Measurements from ENCODE around the gene FGFBP1.

FGFBP1 gene

GRCh38 chr4:15898902-15899301 lies 39.6 kb downstream of the FGFBP1 start:
- no peak overlapping the region for H3K27ac ChIP-seq
- TF ChIP-seq CTCF (conservative IDR thresholded peaks at IDR 0.05) = no peak

- H3K27ac ChIP-seq = no peak overlapping the region
Measured at GRCh38 chr4:15897577-15897976, 41.0 kb downstream of the FGFBP1 start.

GRCh38 chr4:15894921-15895916 lies 43.3 kb downstream of the FGFBP1 start:
- no peak for TF ChIP-seq CTCF (conservative IDR thresholded peaks at IDR 0.05)

More at GRCh38 chr4:15897577-15897976, 41.0 kb downstream of the FGFBP1 start:
- no peak for TF ChIP-seq CTCF (conservative IDR thresholded peaks at IDR 0.05)

GRCh38 chr4:15894393-15894792 lies 44.1 kb downstream of the FGFBP1 start:
- H3K27ac ChIP-seq = no peak overlapping the region
- no peak for TF ChIP-seq CTCF (conservative IDR thresholded peaks at IDR 0.05)

More at GRCh38 chr4:15894921-15895916, 43.3 kb downstream of the FGFBP1 start:
- no peak overlapping the region for H3K27ac ChIP-seq

GRCh38 chr4:15893962-15894361 lies 44.6 kb downstream of the FGFBP1 start:
- H3K27ac ChIP-seq = no peak overlapping the region
- no peak for TF ChIP-seq CTCF (conservative IDR thresholded peaks at IDR 0.05)

GRCh38 chr4:15891312-15891711 lies 47.2 kb downstream of the FGFBP1 start:
- no peak overlapping the region for H3K27ac ChIP-seq
- TF ChIP-seq CTCF (conservative IDR thresholded peaks at IDR 0.05) = no peak

- TF ChIP-seq CTCF (conservative IDR thresholded peaks at IDR 0.05) = no peak
- no peak overlapping the region for H3K27ac ChIP-seq
Measured at GRCh38 chr4:15890246-15890829, 48.2 kb downstream of the FGFBP1 start.

Measured in VCaP (cell line).